Activated naive CD4-positive, alpha-beta T cell treated with anti-CD3 and anti-CD28 coated beads, Interleukin-2, amount 50 U/mL, for 16 hours (primary cell): ENCODE results near the gene USP31.
"Not testable (repeated sequence)": the region's sequence is repeated elsewhere in the genome, so short reads cannot be mapped to it uniquely, and the experiment has no call there.

ENCODE experiments used
- DNase-seq: peaks from one replicate; pipeline ENCODE4 v3.0.0-alpha.2; 2020

Gene USP31

DNA sequence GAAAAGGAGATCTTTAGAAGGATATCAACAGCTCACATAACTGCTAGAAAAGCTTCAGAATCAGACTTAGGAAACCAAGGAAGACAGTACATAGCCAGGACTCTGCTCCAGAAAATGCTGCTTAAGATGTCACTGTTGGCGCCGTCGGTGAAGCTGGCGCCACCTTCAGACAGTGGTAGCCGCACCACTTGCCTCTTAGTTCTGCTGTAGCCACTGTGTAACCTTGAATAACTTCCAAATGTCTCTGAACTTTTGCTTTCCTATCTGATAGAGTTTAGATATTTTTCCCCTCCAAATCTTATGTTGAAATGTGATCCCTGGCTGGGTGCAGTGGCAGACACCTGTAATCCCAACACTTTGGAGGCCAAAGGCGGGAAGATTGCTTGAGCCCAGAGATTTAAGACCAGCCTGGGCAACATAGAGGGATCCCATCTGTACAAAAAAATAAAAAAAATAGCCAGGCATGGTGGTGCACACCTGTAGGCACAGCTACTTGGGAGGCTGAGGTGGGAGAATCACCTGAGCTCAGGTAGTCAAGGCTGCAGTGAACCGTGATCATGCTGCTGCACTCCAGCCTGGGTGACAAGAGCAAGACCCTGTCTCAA lies 6.3 kb upstream of the USP31 start:
- no peak for DNase-seq

DNA sequence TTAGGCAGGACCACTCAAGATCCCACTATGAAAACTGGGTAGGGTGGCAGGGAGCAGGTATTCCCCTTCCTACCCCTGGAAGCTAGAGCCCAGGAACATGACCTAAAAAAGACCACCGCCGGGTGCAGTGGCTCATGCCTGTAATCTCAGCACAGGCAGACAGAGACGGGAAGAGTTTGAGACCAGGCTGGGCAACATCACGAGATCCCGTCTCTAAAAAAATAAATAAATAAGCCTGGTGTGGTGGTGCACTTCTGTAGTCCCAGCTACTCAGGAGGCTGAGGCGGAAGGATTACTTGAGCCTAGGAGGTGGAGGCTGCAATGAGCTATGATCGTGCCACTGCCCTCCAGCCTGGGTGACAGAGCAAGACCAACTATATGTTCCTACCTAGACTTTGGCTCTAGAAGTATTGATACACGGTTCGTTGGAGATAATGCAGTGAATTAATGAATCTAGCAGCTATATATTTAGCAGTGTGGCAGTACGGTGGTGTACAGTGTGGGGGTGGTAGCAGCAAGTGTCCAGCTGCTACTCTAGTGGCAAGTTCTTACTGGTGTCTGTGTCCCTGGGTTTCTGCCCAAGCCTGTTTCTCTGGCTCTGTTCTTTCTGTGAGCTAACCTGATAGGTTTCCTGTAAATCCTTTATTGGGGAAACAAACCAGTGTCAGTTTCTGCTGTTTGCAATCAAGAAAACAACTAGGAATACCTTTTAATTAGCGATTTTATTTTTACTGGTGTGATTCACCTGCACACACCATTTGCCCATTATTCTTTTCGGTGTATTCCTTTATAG lies 3.3 kb upstream of the USP31 start:
- DNase-seq, result no peak

DNA sequence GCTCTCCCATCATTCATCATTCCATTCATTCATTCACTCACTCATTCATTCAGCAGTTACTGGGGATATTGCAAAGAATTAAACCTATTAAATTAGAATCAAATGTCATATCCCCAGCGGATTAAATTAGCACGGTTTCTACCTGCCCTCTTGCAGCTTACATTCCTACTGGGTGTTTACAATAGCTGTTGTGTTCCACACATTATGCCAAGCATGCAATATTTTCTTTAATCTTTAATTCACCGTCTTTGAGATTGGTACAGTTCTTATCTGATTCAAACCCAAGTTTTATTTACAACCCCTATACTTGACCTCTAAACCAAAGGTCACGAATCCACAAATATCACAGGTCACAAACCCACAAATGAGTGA lies 727 bp upstream of the USP31 start:
- no peak for DNase-seq

GRCh38 chr16:23148513-23149266 lies 562 bp downstream of the USP31 start:
- DNase-seq, result peak; percentile 70

- DNase-seq, result no peak
Measured at GRCh38 chr16:23148166-23148512, 1.1 kb downstream of the USP31 start.

GRCh38 chr16:23147666-23148065 lies 1.6 kb downstream of the USP31 start:
- no peak for DNase-seq

DNA sequence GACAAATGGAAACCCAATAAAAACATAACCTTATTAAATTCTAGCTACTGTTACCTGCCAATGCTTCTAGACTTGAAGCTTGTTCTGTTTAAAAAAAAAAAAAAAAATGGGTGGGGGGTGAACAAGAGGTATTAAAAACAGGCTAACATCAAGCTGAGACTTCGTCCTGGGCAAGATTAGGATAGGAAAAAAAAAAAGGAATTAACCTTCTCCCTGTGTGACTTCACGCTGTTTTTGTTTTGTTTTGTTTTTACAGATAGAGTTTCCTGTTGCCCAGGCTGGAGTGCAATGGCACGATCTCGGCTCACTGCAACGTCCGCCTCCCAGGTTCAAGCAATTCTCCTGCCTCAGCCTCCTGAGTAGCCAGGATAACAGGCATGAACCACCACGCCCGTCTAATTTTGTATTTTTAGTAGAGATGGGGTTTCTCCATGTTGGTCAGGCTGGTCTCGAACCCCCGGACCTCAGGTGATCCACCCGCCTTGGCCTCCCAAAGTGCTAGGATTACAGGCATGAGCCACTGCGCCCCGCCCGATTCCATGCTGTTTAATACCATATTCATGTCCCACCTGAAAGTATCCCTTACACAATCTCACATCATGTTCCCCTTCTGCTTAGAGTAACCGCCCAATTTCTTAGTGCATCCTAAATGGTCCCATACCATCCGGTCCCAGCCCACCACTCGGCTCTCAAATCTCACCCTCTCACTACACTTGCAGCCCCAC lies 2.2 kb downstream of the USP31 start:
- DNase-seq, result no peak

GRCh38 chr16:23145608-23146007 lies 3.6 kb downstream of the USP31 start:
- no peak for DNase-seq

GRCh38 chr16:23145186-23145585 lies 4.1 kb downstream of the USP31 start:
- DNase-seq, result no peak

DNA sequence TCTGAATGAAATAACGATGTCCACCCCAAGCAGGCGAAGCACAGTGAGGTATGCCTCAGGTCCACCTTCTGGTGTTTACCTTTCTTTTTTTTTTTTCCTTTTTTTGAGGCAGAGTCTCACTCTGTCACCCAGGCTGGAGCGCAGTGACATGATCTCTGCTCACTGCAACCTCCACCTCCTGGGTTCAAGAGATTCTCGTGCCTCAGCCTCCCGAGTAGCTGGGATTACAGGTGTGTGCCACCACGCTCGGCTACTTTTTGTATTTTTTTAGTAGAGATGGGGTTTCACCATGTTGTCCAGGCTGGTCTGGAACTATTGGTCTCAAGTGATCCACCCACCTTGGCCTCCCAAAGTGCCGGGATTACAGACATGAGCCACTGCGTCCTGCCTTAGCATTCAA lies 4.9 kb downstream of the USP31 start:
- DNase-seq, result not testable (repeated sequence)

- no peak for DNase-seq
Measured at GRCh38 chr16:23143391-23143790, 5.9 kb downstream of the USP31 start.

DNA sequence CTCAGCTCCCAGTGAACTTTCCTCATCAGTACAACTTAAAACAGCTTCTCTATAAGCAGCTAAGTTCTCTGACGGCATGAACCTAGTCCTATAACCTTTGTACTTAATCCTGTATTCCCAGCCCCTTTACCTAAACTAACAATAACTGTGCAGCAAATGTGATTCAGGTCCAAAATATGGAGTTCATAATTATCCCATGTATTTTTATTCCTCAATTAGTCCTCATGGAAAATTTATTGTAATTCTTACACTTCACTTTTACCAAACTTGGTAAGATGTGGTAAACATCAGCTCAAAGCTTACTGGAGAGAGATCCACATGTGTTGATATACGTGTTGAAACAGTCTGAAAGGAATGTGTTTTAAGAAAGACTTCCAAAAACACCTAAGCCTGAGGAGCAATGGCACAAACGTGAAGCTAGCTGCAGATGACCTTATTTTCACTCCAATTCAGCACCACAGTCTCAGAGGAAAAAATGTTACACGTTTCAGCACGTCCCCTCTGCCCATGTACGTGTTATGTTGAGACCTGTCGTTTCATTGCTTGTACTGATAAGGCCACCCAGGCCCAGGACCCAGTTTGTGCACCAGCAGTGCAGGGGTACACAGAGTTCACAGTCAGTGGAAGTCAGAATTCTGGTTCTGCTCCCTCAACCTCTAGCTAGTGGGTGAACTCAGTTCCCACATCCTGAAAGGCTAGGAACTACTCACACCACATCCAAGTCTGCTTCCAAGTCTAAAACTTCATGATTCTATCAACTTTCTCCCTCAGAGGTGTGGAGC lies 7.1 kb downstream of the USP31 start:
- DNase-seq, result no peak

DNA sequence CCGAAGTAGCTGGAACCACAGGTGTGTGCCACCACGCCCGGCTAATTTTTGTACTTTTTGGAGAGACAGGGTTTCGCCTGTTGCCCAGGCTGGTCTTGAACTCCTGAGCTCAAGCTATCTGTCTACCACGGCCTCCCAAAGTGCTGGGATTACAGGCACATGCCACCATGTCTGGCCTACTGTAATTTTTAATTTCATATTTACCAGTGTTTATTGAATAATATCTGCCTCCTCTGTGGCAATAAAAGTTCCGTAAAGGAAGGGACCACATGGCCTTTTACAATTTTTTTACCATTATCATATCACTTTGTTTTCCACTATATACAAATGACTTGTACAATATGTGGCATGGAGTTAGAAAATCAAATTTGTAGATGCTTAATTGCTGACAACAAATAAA lies 7.8 kb downstream of the USP31 start:
- no peak for DNase-seq

DNA sequence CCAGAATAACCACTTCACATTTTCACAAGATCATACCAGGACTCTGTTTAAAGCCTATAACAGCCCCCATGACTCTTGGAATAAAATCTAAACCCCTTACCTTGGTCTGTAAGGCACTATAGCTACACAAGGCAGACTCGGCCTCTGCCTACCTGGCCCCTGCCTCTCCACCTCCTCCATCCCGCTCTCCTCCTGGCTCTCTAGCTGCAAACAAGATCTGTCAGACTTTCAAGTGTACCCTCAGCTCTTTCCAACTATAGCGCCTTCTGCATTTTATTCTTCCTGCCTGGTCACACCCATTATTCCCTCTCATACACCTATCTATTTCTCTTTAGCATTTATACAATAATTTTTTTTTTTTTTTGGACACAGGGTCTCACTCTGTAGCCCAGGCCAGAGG lies 8.2 kb downstream of the USP31 start:
- DNase-seq, result no peak

GRCh38 chr16:23140107-23140506 lies 9.1 kb downstream of the USP31 start:
- DNase-seq, result no peak

DNA sequence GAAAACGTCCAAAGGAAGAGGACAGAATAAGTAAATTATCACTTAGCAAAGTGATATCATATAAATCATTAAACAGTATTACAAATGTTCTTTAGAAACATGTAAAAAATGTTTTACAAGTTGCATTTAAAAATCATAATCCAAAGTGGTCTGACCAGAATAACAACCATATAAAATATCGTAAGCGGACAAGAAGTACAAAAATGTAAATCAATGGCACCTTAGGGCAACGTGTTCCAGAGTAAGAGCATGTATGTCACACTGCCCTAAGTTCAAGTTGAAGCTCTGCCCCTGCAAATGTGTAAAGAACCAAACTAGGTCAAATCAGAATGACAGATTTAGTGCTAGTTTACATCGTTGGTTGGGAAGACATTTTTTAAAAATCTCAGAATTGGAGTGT lies 11.4 kb downstream of the USP31 start:
- DNase-seq, result no peak

DNA sequence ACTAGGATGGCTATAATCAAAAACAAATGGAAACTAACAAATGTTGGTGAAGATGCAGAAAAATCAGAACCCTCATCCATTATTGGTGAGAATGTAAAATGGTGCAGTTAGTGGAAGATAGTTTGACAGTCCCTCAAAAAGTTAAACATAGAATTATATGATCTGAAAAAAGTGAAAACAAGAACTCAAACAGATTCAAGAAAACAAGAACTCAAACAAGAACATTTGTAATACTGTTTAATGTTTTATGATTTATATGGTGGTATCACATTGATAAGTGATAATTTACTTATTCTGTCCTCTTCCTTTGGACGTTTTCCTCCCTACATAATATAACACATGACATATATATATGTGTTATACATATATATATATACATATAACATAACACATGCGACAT lies 12.0 kb downstream of the USP31 start:
- no peak for DNase-seq

- no peak for DNase-seq
Measured at GRCh38 chr16:23134274-23134673, 15.0 kb downstream of the USP31 start.

GRCh38 chr16:23132775-23133463 lies 16.3 kb downstream of the USP31 start:
- no peak for DNase-seq

DNA sequence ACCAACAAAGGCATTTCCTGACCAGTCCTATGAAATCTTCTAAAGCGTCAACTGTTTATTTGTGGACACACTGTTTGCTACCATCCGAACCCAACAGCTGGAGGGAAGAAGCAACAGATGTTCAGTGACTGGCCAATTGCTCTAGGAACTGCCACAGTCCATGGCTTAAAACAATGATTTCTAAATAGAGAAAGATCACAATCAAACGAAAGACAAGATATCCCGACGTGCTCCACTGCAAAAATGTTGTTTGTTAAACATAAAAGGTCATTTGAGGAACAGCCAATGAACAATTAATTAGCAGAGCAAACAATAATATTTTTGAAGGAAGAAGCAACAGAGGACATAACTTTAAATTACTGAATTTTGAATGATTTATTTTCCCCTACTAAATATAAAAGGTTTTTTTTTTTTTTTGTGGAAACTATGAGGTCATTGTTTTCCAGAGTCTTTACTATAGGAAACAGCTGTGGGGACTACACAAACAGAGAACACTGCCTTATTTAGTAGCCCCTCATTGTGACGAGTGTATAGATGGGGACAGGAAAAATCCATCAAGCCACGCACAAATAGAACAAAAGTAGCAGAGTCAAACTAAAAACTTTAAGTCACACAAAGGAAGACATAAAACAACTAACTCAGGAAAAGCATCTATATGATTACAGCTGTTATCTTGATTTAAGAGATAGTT lies 17.2 kb downstream of the USP31 start:
- no peak for DNase-seq

- DNase-seq, result no peak
Measured at GRCh38 chr16:23131436-23131835, 17.8 kb downstream of the USP31 start.
